Right lobe of liver (tissue), 6 donors: Measurements from ENCODE around the gene RPP25L. TPM values are rescaled to one million over a fixed set of nuclear protein-coding genes. Genes with fewer than 3 reads are reported as not detected.
A peak's percentile ranks its signal among the peaks of the same experiment; 100 is the strongest.

Experiments
- ATAC-seq, 4 donors: fragments of 200-7000 bp; cut with Tn5 transposase; one replicate each; pipeline ENCODE4 v1.9.1; 2020; ENCODE audit warnings: mild to moderate bottlenecking in 4 of 4, moderate library complexity in 4 of 4
- DNase-seq, 3 donors: peaks; one replicate each; pipeline ENCODE4 v3.0.0-alpha.2; 2020
- H3K27ac ChIP-seq, 3 donors: fragments of 200-600 bp; one replicate each; pipeline ENCODE4 v1.8.0; 2022
- H3K27me3 ChIP-seq, 2 donors: fragments of 200-600 bp; one replicate each; pipeline ENCODE4 v1.8.0; 2022
- H3K36me3 ChIP-seq, 4 donors: fragments of 200-600 bp; sonication (generic) in 1 of 4; one replicate each; pipeline versions ENCODE4 v1.5.1 to v1.8.0; 2017 to 2022; ENCODE audit warnings: control low read depth in 1 of 4
- H3K4me1 ChIP-seq, 4 donors: fragments of 200-600 bp; sonication (generic) in 1 of 4; one replicate each; pipeline versions ENCODE4 v1.5.1 to v1.8.0; 2017 to 2022; ENCODE audit warnings: control low read depth in 1 of 4
- H3K4me3 ChIP-seq, 3 donors: fragments of 200-600 bp; one replicate each; pipeline ENCODE4 v1.8.0; 2022
- H3K9me3 ChIP-seq, 4 donors: fragments of 200-600 bp; sonication (generic) in 1 of 4; one replicate each; pipeline versions ENCODE4 v1.5.1 to v1.8.0; 2017 to 2022; ENCODE audit warnings: control low read depth in 1 of 4
- POLR2A ChIP-seq: fragments of 450-650 bp; IDR thresholded peaks from one replicate; pipeline ENCODE4 v1.6.1; 2017; ENCODE audit warnings: antibody characterized with exemption, mild to moderate bottlenecking
- WGBS: methylation state at CpG from one replicate; pipeline ENCODE4 v1.1.6; 2018; ENCODE audit warnings: low coverage, low lambda C conversion rate; ENCODE audit not compliant: insufficient coverage; ENCODE audit errors: missing lambda C conversion rate; 5-methylcytosine and 5-hydroxymethylcytosine counted together
- intact Hi-C, 2 donors: fragments of 100-400 bp; cut with DNase I; formaldehyde crosslinking; loops; one replicate each; pipeline versions ENCODE4 v1.11.2 to v1.14.1; 2022
- total RNA-seq, 6 experiments: library from RNA; depleted of rRNA in 2 of 6; stranded (reverse); fragments of >200 nt in 2 of 6; fragmentation: NEBNext Ultra II Directional in 3 of 6; extraction: Animal tissue kit (Norgen Biotek cat#: 25700) in 3 of 6; gene quantifications; one replicate each; pipeline versions ENCODE4 v1.1.0 to v1.2.4, GENCODE V29; 2016 to 2023
- TF ChIP-seq, protein P1 (sequence below), 4 donors: fragments of 200-600 bp in 3 of 4; fragments of 450-650 bp in 1 of 4; IDR thresholded peaks; one replicate each; pipeline versions ENCODE4 v1.5.1 to v1.8.0; 2016 to 2022; ENCODE audit warnings: antibody characterized with exemption in 4 of 4, mild to moderate bottlenecking in 2 of 4
- donor health status: DM: no; HTN: yes; CAD: no.
- donor health status: DM: no; HTN: no; CAD: no.
- donor health status: DM: no; HTN: no; CAD: no.
- donor health status: DM: no; HTN: yes; CAD: no.
- donor health status: DM: no; HTN: yes; CAD: no.

Gene RPP25L
- total RNA-seq, 6 experiments from 2014 or later: 15.2 to 29.1 (median 25.0) TPM

- ATAC-seq (no peak), DNase-seq (no peak)
- WGBS: 20% methylated on average over 9 of the region's 10 CpGs
- H3K4me3 ChIP-seq: peak overlapping the region; percentile 64 to 95 (median 74)
- no peaks in the 10 kb centered on the region for H3K9me3 ChIP-seq
- H3K4me1 ChIP-seq: peaks cover 0 to 65% (median 26%) of the 10 kb centered on the region in 4 donors
- intact Hi-C loops: no loop called here
- H3K27me3 ChIP-seq: no peaks in the 10 kb centered on the region
- H3K27ac ChIP-seq: peak overlapping the region; percentile 70 to 87 (median 83)
- TF ChIP-seq, protein P1, sequence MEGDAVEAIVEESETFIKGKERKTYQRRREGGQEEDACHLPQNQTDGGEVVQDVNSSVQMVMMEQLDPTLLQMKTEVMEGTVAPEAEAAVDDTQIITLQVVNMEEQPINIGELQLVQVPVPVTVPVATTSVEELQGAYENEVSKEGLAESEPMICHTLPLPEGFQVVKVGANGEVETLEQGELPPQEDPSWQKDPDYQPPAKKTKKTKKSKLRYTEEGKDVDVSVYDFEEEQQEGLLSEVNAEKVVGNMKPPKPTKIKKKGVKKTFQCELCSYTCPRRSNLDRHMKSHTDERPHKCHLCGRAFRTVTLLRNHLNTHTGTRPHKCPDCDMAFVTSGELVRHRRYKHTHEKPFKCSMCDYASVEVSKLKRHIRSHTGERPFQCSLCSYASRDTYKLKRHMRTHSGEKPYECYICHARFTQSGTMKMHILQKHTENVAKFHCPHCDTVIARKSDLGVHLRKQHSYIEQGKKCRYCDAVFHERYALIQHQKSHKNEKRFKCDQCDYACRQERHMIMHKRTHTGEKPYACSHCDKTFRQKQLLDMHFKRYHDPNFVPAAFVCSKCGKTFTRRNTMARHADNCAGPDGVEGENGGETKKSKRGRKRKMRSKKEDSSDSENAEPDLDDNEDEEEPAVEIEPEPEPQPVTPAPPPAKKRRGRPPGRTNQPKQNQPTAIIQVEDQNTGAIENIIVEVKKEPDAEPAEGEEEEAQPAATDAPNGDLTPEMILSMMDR (IDR thresholded peaks at IDR 0.05): no peak
- TF ChIP-seq POLR2A: no peak
- peaks cover 0 to 17% (median 9%) of the 10 kb centered on the region in 4 donors for H3K36me3 ChIP-seq
Measured at GRCh38 chr9:34647651-34648050, 35.8 kb upstream of the RPP25L start.

DNA sequence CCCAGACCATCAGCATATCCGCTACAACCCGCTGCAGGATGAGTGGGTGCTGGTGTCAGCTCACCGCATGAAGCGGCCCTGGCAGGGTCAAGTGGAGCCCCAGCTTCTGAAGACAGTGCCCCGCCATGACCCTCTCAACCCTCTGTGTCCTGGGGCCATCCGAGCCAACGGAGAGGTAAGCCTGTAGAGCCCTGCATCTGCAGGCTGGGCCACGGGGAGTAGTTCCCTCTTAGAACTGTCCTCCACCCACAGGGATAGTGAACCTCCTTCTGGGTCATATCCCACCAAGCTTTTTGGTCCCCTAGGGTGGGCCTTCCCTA lies 35.1 kb upstream of the RPP25L start:
- 0% methylated on average over 3 of the region's 8 CpGs for WGBS
- peaks cover 0 to 59% (median 23%) of the 10 kb centered on the region in 4 donors for H3K4me1 ChIP-seq
- peak overlapping the region; percentile 70 to 87 (median 83) for H3K27ac ChIP-seq
- no peaks in the 10 kb centered on the region for H3K27me3 ChIP-seq
- TF ChIP-seq, protein P1 (IDR thresholded peaks at IDR 0.05): no peak
- no peak for TF ChIP-seq POLR2A
- DNase-seq (no peak), ATAC-seq (no peak)
- intact Hi-C loops: no loop called here
- H3K9me3 ChIP-seq: no peaks in the 10 kb centered on the region
- peak overlapping the region; percentile 64 to 95 (median 74) for H3K4me3 ChIP-seq
- peaks cover 0 to 17% (median 9%) of the 10 kb centered on the region in 4 donors for H3K36me3 ChIP-seq

DNA sequence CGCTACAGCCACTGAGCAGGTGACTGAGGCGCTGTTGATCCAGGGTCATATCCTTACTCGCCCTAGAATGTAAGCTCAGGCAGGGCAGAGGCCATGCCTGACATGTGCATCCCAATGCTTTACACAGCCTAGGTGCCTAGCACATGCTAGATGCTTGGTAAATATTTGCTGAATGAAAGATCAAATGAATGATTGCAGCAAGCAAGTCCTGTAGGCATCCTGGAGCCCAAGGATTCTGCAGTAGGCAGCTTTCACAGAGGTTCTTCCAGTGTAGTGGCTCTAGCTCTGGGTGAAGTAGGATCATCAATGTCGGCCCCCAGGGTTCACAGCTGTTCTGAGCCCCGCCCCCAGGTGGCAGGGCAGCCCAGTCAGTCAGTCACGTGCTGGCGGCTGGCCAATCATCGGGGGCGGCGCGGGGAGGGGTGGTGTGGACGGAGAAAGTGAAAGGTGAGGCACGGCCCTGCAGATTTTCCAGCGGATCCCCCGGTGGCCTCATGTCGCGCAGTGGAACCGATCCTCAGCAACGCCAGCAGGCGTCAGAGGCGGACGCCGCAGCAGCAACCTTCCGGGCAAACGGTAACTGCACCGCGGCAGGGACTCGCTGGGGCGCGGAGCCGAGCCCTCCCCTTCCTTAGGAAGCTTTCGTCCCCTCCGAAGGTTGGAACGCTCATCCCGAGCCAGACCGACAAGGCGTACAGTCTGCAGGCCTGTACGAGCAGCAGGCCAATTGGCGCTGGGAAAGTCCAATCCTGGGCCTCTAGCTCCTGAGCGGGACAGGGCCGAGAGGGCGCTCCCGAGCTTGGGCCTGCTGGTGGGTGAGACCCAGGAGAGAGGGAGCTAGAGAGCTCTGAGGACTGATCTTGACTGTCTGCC lies 34.5 kb upstream of the RPP25L start, which contains the start of gene GALT:
Gene GALT, plus strand, starts transcription at position 465 of the 873 bp plus-strand sequence. Its CDS starts 30 bp downstream, at position 495.
- Histone ChIP-seq H3K27me3 (no peaks in the 10 kb centered on the region), H3K9me3 (no peaks in the 10 kb centered on the region), H3K4me3 (peak within 1 kb of the TSS; percentile 64 to 95 (median 74)), H3K27ac (peak within 1 kb of the TSS; percentile 70 to 87 (median 83)), H3K4me1 (peaks cover 0 to 63% (median 24%) of the 10 kb centered on the region in 4 donors), H3K36me3 (peaks cover 0 to 17% (median 9%) of the 10 kb centered on the region in 4 donors)
- DNase-seq (peak; percentile 95 to 98 (median 97)), ATAC-seq (peak; percentile 65 to 78 (median 72))
- intact Hi-C loops: no loop called here
- TF ChIP-seq, protein P1 (IDR thresholded peaks at IDR 0.05): peak; percentile 19 to 31 (median 22)
- TF ChIP-seq POLR2A: peak; percentile 73
- 15% methylated on average over 7 of the region's 43 CpGs for WGBS

- no peaks in the 10 kb centered on the region for H3K9me3 ChIP-seq
- H3K4me1 ChIP-seq: peaks cover 0 to 60% (median 21%) of the 10 kb centered on the region in 4 donors
- no peak overlapping the region for H3K4me3 ChIP-seq
- intact Hi-C loops: no loop called here
- peak; percentile 45 to 69 (median 56) for ATAC-seq
- peaks cover 0 to 17% (median 8%) of the 10 kb centered on the region in 4 donors for H3K36me3 ChIP-seq
- no peaks in the 10 kb centered on the region for H3K27me3 ChIP-seq
- peak overlapping the region; percentile 51 to 87 (median 83) for H3K27ac ChIP-seq
- peak; percentile 22 for TF ChIP-seq POLR2A
- TF ChIP-seq, protein P1 (IDR thresholded peaks at IDR 0.05): no peak
- peak in 1 of 3 donors; percentile 84 for DNase-seq
Measured at GRCh38 chr9:34644766-34645314, 32.9 kb upstream of the RPP25L start.
